Upper lobe of left lung (tissue), 6 donors: ENCODE measurements around the gene ZBTB5. TPM values are rescaled to one million over a fixed set of nuclear protein-coding genes. Genes with fewer than 3 reads are reported as not detected.

Experiments
- ATAC-seq, 2 donors: fragments of 200-7000 bp; cut with Tn5 transposase; one replicate each; pipeline ENCODE4 v1.9.1; 2022; ENCODE audit warnings: mild to moderate bottlenecking in 2 of 2, moderate library complexity in 2 of 2; ENCODE audit not compliant: low FRiP score in 2 of 2
- DNase-seq, 2 donors: peaks; one replicate each; pipeline ENCODE4 v3.0.0-alpha.2; 2019 to 2020
- H3K27ac ChIP-seq, 4 donors: fragments of 200-600 bp; sonication (generic); one replicate each; pipeline ENCODE4 v1.5.1; 2016 to 2019
- H3K27me3 ChIP-seq, 4 donors: fragments of 200-600 bp; sonication (generic); one replicate each; pipeline ENCODE4 v1.5.1; 2017 to 2019
- H3K36me3 ChIP-seq, 4 donors: fragments of 200-600 bp; sonication (generic); one replicate each; pipeline ENCODE4 v1.5.1; 2016 to 2019
- H3K4me1 ChIP-seq, 4 donors: fragments of 200-600 bp; sonication (generic); one replicate each; pipeline ENCODE4 v1.5.1; 2018 to 2019
- H3K4me3 ChIP-seq, 4 donors: fragments of 200-600 bp; sonication (generic); one replicate each; pipeline ENCODE4 v1.5.1; 2017 to 2019; ENCODE audit warnings: mild to moderate bottlenecking in 2 of 4, moderate library complexity in 1 of 4
- H3K9me3 ChIP-seq, 4 donors: fragments of 200-600 bp; sonication (generic); one replicate each; pipeline ENCODE4 v1.5.1; 2018 to 2019
- CTCF ChIP-seq, 6 experiments: fragments of 450-650 bp in 4 of 6; fragments of 200-600 bp in 2 of 6; sonication (generic) in 2 of 6; IDR thresholded peaks; one replicate each; pipeline ENCODE4 v1.5.1; 2016 to 2019; ENCODE audit warnings: antibody characterized with exemption in 6 of 6
- EP300 ChIP-seq, 4 donors: sonication (generic); formaldehyde crosslinking; IDR thresholded peaks; one replicate each; pipeline ENCODE4 v1.5.1; 2017; ENCODE audit warnings: antibody characterized with exemption in 4 of 4, control low read depth in 2 of 4
- POLR2A ChIP-seq, 4 donors: fragments of 450-650 bp; IDR thresholded peaks; one replicate each; pipeline ENCODE4 v1.5.1; 2016 to 2017; ENCODE audit warnings: antibody characterized with exemption in 4 of 4, mild to moderate bottlenecking in 2 of 4
- POLR2AphosphoS5 ChIP-seq, 2 donors: sonication (generic); formaldehyde crosslinking; IDR thresholded peaks; one replicate each; pipeline ENCODE4 v1.5.1; 2017; ENCODE audit warnings: antibody characterized with exemption in 2 of 2
- WGBS, 2 donors: methylation state at CpG; one replicate each; pipeline ENCODE4 v1.1.5; 2017 to 2018; 5-methylcytosine and 5-hydroxymethylcytosine counted together
- total RNA-seq, 6 donors: library from RNA; depleted of rRNA in 4 of 6; stranded (reverse); fragments of >200 nt in 4 of 6; gene quantifications; one replicate each; pipeline versions ENCODE4 v1.1.0 to v1.2.1, GENCODE V29; 2016 to 2021
- donor health status: DM: no; HTN: no; CAD: no; lungs with moderate emphysema.
- donor health status: DM: no; HTN: yes; CAD: no; lungs with severe emphysema.

The ZBTB5 gene
- total RNA-seq, 6 donors from 2014 or later: 7.9 to 15.0 (median 10.0) TPM

GRCh38 chr9:37443566-37443965, 21.7 kb downstream of the ZBTB5 start:
- peaks cover 7 to 42% (median 32%) of the 10 kb centered on the region in 4 donors for H3K36me3 ChIP-seq
- no peaks in the 10 kb centered on the region for H3K9me3 ChIP-seq
- TF ChIP-seq EP300 (IDR thresholded peaks at IDR 0.05) (no peak), CTCF (IDR thresholded peaks at IDR 0.05) (no peak), POLR2A (IDR thresholded peaks at IDR 0.05) (no peak), POLR2AphosphoS5 (IDR thresholded peaks at IDR 0.05) (no peak)
- no peak for ATAC-seq
- H3K4me3 ChIP-seq: no peak overlapping the region
- H3K27me3 ChIP-seq: no peaks in the 10 kb centered on the region
- 88 to 95% methylated on average over 5 of the region's 5 CpGs for WGBS, 2 donors
- no peak overlapping the region for H3K27ac ChIP-seq
- no peak for DNase-seq
- H3K4me1 ChIP-seq: no peaks in the 10 kb centered on the region

- Histone ChIP-seq H3K4me3 (no peak overlapping the region), H3K27me3 (no peaks in the 10 kb centered on the region), H3K9me3 (no peaks in the 10 kb centered on the region), H3K4me1 (no peaks in the 10 kb centered on the region), H3K27ac (no peak overlapping the region), H3K36me3 (peaks cover 8 to 53% (median 41%) of the 10 kb centered on the region in 4 donors)
- DNase-seq (no peak), ATAC-seq (no peak)
- TF ChIP-seq POLR2A (IDR thresholded peaks at IDR 0.05): no peak
- no peak for TF ChIP-seq EP300 (IDR thresholded peaks at IDR 0.05)
- TF ChIP-seq CTCF (IDR thresholded peaks at IDR 0.05): no peak
- no peak for TF ChIP-seq POLR2AphosphoS5 (IDR thresholded peaks at IDR 0.05)
- WGBS, 2 donors: 92% methylated on average over 2 of the region's 2 CpGs
These were observed 22.7 kb downstream of the ZBTB5 start for GRCh38 chr9:37442556-37442955.

GRCh38 chr9:37441776-37442370, 23.4 kb downstream of the ZBTB5 start:
- 92 to 98% methylated on average over 12 to 21 of the region's 21 CpGs for WGBS, 2 donors
- TF ChIP-seq POLR2AphosphoS5 (IDR thresholded peaks at IDR 0.05): no peak
- no peak for TF ChIP-seq EP300 (IDR thresholded peaks at IDR 0.05)
- no peak for TF ChIP-seq POLR2A (IDR thresholded peaks at IDR 0.05)
- TF ChIP-seq CTCF (IDR thresholded peaks at IDR 0.05): no peak
- H3K27ac ChIP-seq: no peak overlapping the region
- no peaks in the 10 kb centered on the region for H3K27me3 ChIP-seq
- H3K4me3 ChIP-seq: no peak overlapping the region
- DNase-seq (peak in 1 of 2 donors; percentile 38), ATAC-seq (no peak)
- peaks cover 12 to 59% (median 48%) of the 10 kb centered on the region in 4 donors for H3K36me3 ChIP-seq
- no peaks in the 10 kb centered on the region for H3K9me3 ChIP-seq
- H3K4me1 ChIP-seq: no peaks in the 10 kb centered on the region

- Histone ChIP-seq H3K36me3 (peaks cover 16 to 94% (median 64%) of the 10 kb centered on the region in 4 donors), H3K4me3 (no peak overlapping the region), H3K27ac (no peak overlapping the region), H3K9me3 (no peaks in the 10 kb centered on the region), H3K4me1 (peaks cover 0 to 6% (median 0%) of the 10 kb centered on the region in 4 donors), H3K27me3 (no peaks in the 10 kb centered on the region)
- DNase-seq (no peak), ATAC-seq (no peak)
- TF ChIP-seq POLR2A (IDR thresholded peaks at IDR 0.05) (no peak), CTCF (IDR thresholded peaks at IDR 0.05) (no peak), POLR2AphosphoS5 (IDR thresholded peaks at IDR 0.05) (no peak), EP300 (IDR thresholded peaks at IDR 0.05) (no peak)
- 88 to 95% methylated on average over 3 of the region's 3 CpGs for WGBS, 2 donors
These were observed 26.9 kb downstream of the ZBTB5 start for GRCh38 chr9:37438359-37438758.

GRCh38 chr9:37437621-37438020, 27.6 kb downstream of the ZBTB5 start:
- no peak for ATAC-seq
- no peak overlapping the region for H3K27ac ChIP-seq
- 92 to 93% methylated on average over 4 of the region's 4 CpGs for WGBS, 2 donors
- peaks cover 16 to 99% (median 66%) of the 10 kb centered on the region in 4 donors for H3K36me3 ChIP-seq
- H3K9me3 ChIP-seq: no peaks in the 10 kb centered on the region
- H3K4me1 ChIP-seq: peaks cover 0 to 7% (median 3%) of the 10 kb centered on the region in 4 donors
- TF ChIP-seq POLR2A (IDR thresholded peaks at IDR 0.05) (no peak), POLR2AphosphoS5 (IDR thresholded peaks at IDR 0.05) (no peak), CTCF (IDR thresholded peaks at IDR 0.05) (no peak), EP300 (IDR thresholded peaks at IDR 0.05) (no peak)
- no peak for DNase-seq
- H3K27me3 ChIP-seq: no peaks in the 10 kb centered on the region
- no peak overlapping the region for H3K4me3 ChIP-seq
